ENCODE data around the gene DOCK3. TPM values are rescaled to one million over a fixed set of nuclear protein-coding genes. Genes with fewer than 3 reads are reported as not detected.

Gene DOCK3
- total and polyA plus RNA-seq, 10 of the 15 experiments (the other 5 are each of a cell fraction or from before 2014, with no cell fraction given): 0.02 to 0.52 (median 0.04) TPM; not detected in 5

- H3K4me1 ChIP-seq (ENCODE audit: control insufficient read depth, insufficient read depth, low read length): no peaks in the 10 kb centered on the region
- no peak overlapping the region for H3K4me2 ChIP-seq (ENCODE audit: control insufficient read depth, insufficient read depth)
- WGBS (ENCODE audit: insufficient coverage, insufficient replicate concordance, low lambda C conversion rate, missing lambda C conversion rate): 45% methylated on average over 9 of the region's 9 CpGs
- no peak for ATAC-seq
- no peak for DNase-seq (ENCODE audit: low read depth, low spot score)
- H3K4me3 ChIP-seq: no peak overlapping the region
- CTCF ChIA-PET: interaction anchor here (1.0 to 1.2 kb wide), 2 partner anchors 214 to 739 kb away, joined by 3 to 4 read pairs; partner anchors contain the start of gene MAPKAPK3
- no peak for FAIRE-seq
- no peaks in the 10 kb centered on the region for H3K36me3 ChIP-seq (ENCODE audit: control insufficient read depth in 2 of 2, insufficient read depth in 2 of 2, low read length in 1 of 2)
- no peak overlapping the region for H3K9ac ChIP-seq (ENCODE audit: control insufficient read depth, insufficient read depth, low read length)
- H3K27me3 ChIP-seq (replicated peaks in 1 of 2; ENCODE audit: control insufficient read depth in 2 of 2, insufficient read depth in 2 of 2, low read length in 1 of 2): peaks cover 0 to 2% of the 10 kb centered on the region in 2 experiments; a peak in 1 of 4 replicates
- no TSS peak for BruUV-seq (replicated peaks)
- RAD21 ChIA-PET (ENCODE audit: unreplicated experiment): no interaction called here
- no peaks in the 10 kb centered on the region for H3K79me2 ChIP-seq (ENCODE audit: control insufficient read depth, insufficient read depth, low read length)
- H2AFZ ChIP-seq (ENCODE audit: control insufficient read depth, low read depth, low read length): no peak overlapping the region
- no peaks in the 10 kb centered on the region for H4K20me1 ChIP-seq (ENCODE audit: control insufficient read depth, insufficient read depth)
- POLR2A ChIA-PET: no interaction called here
- no peak overlapping the region for H3K27ac ChIP-seq (ENCODE audit: control insufficient read depth, insufficient read depth)
- H3K9me3 ChIP-seq (replicated peaks; ENCODE audit: control insufficient read depth, insufficient read depth, low read length): no peaks in the 10 kb centered on the region
- no peak for TF ChIP-seq PAX8 (IDR thresholded peaks at IDR 0.05)
- no peak for TF ChIP-seq DPF2 (IDR thresholded peaks at IDR 0.05)
- TF ChIP-seq REST (IDR thresholded peaks at IDR 0.05; ENCODE audit: low read depth, low read length): no peak
- no peak for TF ChIP-seq WRNIP1 (IDR thresholded peaks at IDR 0.05; ENCODE audit: borderline replicate concordance, low read depth, low read length)
- TF ChIP-seq ASH2L (IDR thresholded peaks at IDR 0.05; ENCODE audit: borderline replicate concordance, low read depth): no peak
- no peak for TF ChIP-seq HCFC1 (IDR thresholded peaks at IDR 0.05; ENCODE audit: low read length)
- TF ChIP-seq MEF2A (IDR thresholded peaks at IDR 0.05; ENCODE audit: insufficient read depth, low read depth, low read length): no peak
- no peak for TF ChIP-seq MYB (IDR thresholded peaks at IDR 0.05; ENCODE audit: borderline replicate concordance, low read depth, low read length)
- TF ChIP-seq CBX5 (IDR thresholded peaks at IDR 0.05; ENCODE audit: low read depth): no peak
- TF ChIP-seq ESRRA (IDR thresholded peaks at IDR 0.05; ENCODE audit: low read length): no peak
- no peak for TF ChIP-seq RCOR1 (conservative IDR thresholded peaks at IDR 0.05; ENCODE audit: low read depth, low read length)
- TF ChIP-seq, protein P1, sequence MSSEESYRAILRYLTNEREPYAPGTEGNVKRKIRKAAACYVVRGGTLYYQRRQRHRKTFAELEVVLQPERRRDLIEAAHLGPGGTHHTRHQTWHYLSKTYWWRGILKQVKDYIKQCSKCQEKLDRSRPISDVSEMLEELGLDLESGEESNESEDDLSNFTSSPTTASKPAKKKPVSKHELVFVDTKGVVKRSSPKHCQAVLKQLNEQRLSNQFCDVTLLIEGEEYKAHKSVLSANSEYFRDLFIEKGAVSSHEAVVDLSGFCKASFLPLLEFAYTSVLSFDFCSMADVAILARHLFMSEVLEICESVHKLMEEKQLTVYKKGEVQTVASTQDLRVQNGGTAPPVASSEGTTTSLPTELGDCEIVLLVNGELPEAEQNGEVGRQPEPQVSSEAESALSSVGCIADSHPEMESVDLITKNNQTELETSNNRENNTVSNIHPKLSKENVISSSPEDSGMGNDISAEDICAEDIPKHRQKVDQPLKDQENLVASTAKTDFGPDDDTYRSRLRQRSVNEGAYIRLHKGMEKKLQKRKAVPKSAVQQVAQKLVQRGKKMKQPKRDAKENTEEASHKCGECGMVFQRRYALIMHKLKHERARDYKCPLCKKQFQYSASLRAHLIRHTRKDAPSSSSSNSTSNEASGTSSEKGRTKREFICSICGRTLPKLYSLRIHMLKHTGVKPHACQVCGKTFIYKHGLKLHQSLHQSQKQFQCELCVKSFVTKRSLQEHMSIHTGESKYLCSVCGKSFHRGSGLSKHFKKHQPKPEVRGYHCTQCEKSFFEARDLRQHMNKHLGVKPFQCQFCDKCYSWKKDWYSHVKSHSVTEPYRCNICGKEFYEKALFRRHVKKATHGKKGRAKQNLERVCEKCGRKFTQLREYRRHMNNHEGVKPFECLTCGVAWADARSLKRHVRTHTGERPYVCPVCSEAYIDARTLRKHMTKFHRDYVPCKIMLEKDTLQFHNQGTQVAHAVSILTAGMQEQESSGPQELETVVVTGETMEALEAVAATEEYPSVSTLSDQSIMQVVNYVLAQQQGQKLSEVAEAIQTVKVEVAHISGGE (CRISPR knock-in tag; IDR thresholded peaks at IDR 0.05): no peak
- TF ChIP-seq BACH1 (IDR thresholded peaks at IDR 0.05; ENCODE audit: borderline replicate concordance): no peak
- TF ChIP-seq FOXK2 (IDR thresholded peaks at IDR 0.05): no peak
- TF ChIP-seq NR2C2 (IDR thresholded peaks at IDR 0.05; ENCODE audit: borderline replicate concordance, control insufficient read depth, insufficient read length, low read depth): no peak
- intact Hi-C loops (cut with micrococcal nuclease; ENCODE audit: unreplicated experiment) (no loop called here), in situ Hi-C loops (cut with MboI) (no loop called here)
- SMC1A ChIA-PET (ENCODE audit: uncharacterized antibody, unreplicated experiment): no interaction called here
These were observed 680.2 kb downstream of the DOCK3 start for GRCh38 chr3:51354731-51355615.
